GM15510 (cell line): ENCODE data around the gene HOXB13.

Experiments
- POLR2A ChIP-seq: IDR thresholded peaks from 3 replicates; pipeline ENCODE4 v1.6.1; 2011; ENCODE audit warnings: borderline replicate concordance; ENCODE audit not compliant: insufficient read length; ENCODE audit errors: extremely low read depth

HOXB13 gene

DNA sequence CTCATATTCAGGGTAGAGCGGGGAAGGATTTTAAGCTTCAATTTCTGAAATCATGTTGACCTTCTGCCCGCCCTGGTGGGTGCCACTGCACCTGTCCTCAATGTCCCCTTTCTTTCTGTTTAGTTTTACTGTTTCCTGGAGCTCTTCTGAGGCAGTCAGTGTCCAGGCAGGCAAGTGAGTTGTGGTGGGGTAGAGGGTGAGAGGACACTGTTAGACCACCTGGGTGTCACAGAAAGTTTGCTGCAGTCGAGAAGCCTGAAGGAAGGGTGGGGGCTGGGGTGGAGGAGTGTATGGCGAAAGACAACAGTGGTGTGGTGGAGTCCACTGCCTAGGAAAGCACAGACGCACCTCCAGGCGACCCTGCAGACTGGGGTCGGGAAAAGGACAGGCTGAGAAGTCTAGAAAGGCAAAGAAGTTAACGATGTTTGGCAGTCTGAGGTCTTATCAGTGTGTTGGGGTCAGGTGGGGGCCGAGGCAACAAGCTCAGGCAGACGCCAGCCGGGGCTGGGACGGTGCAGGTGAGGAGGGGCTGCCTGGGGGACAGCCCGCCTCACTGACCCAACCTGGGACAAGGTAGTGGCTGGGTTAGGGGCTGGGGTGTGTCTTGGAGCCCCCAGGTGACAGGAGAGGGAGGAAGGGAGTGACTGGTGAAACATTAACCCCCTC lies 23.3 kb upstream of the HOXB13 start:
- no peak for TF ChIP-seq POLR2A

GRCh38 chr17:48751172-48751571 lies 22.6 kb upstream of the HOXB13 start:
- TF ChIP-seq POLR2A, result no peak

- TF ChIP-seq POLR2A, result no peak
These were observed 21.3 kb upstream of the HOXB13 start for GRCh38 chr17:48749621-48750553.

- TF ChIP-seq POLR2A, result no peak
These were observed 20.4 kb upstream of the HOXB13 start for GRCh38 chr17:48748718-48749566.

GRCh38 chr17:48747445-48748363 lies 19.2 kb upstream of the HOXB13 start:
- no peak for TF ChIP-seq POLR2A

DNA sequence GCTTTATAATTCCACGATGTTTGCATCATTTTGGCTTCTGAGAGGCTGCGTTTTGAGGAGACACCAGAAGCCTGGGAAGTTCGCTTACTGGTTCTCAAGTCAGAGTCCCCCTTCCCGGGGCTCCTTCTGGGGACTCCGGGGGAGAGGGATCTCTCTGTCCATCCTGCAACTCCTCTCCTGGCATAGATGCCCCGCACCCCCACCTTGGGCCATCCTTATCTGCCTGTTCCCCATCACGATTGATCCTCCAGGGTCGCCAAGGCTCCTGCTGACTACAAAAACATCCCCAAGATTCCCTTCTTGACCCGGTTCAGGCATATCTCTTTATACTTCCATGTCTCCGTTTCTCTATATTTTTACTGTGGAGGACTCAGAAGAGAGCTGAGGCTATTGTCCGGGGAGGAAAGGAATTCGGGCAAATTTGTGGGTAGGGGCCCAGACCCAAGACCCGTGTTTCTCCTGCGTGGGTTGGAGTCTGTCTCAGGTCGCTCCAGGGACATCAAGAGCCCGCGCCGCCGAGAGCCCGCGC lies 18.4 kb upstream of the HOXB13 start:
- no peak for TF ChIP-seq POLR2A

DNA sequence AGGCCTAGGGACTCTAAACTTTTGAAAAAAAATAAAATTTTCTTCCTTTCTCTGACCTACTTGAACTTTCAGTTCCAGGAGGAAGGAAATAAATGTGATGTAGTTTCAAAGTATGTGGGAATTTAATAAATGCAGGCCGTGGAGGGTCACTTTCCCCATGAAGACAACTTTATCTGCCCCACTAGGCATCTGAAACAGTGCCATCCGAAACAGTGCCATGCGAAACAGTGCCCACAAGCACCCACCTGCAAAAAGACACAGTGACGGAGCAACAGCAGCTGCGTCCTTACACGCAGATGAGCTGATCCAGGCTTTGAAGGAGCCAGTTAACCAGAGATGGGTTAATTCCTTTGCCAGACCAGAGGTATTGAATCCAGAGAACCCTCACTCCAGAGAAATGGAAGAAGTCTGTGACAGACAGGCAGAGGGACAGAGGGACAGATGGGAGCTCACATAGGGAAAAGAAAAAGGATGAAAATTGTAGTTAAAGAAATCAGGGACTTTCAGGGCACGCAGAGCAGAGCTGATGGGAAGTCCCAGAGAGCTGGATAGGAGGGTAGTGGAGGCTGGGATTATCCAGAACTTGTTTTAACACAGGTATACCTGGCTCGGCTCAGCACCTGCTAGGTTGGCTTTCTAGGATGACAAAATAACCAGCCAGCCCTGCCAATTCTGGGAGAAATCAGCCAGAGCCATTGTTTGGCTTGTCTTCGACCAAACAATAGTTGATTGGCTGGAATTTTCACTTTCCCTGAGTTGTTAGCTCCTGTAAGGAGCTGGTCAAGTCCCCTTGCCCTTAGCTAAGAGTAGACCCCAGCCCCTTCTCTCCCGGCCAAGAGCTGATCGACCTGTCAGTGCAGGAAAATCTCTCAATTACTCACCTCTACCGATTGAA lies 17.1 kb upstream of the HOXB13 start:
- no peak for TF ChIP-seq POLR2A

DNA sequence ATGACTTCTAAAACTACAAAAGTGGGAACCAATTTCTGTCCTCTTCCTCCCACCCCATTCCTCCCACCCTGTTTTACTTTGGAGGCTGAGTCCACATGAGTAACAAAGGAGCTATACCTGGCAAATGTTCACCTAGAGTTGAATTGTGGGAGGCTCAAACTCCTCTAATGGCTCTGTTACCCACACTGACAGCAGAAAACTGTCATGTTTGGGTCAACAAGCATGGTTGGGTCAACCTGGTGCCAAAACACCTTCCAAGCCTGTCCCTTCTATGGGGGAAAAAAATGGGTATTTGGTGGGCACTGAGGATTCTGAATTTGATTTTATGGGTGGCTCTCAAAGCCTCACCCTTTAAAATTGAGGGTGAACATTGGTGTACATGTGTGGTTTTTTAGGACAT lies 12.0 kb upstream of the HOXB13 start:
- TF ChIP-seq POLR2A, result no peak

GRCh38 chr17:48738803-48739526 lies 10.4 kb upstream of the HOXB13 start:
- TF ChIP-seq POLR2A, result no peak

DNA sequence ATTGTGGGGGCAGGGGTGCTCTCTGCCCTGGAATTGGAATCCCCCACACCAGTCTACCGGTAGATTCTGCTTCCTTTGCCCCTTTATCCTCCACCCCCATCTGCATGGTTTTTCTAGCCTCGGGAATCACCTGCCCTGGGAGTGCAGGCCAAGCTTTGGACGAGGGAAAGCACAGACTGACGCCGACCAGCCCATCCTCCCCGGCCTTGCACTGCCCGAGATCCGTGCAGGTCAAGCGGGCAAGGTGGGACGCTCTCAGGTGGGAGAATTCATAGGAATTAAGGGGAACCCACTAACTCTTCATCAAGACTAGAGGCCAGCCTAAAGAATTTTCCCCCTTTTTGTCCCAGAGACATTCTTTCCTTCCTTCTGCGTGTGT lies 9.9 kb upstream of the HOXB13 start:
- TF ChIP-seq POLR2A, result no peak

GRCh38 chr17:48737330-48738043 lies 8.9 kb upstream of the HOXB13 start:
- no peak for TF ChIP-seq POLR2A

DNA sequence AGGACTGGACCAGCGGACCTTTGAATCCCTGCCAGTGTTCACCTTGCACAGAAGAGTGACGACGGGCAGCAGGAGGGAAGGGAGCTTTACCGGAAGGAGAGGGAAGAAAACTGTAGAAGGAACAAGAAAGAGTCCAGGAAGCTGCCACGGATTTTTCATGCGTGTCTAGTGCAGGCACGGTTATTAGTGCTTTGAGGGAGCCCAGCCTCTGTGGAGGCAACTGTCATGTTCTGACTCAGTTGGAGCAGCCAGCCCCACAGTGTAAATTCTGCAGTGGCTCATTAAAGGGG lies 6.5 kb upstream of the HOXB13 start:
- no peak for TF ChIP-seq POLR2A
